HPDE6-E6E7 (cell line): Measurements from ENCODE around the gene TMEM125.
A peak's percentile ranks its signal among the peaks of the same experiment; 100 is the strongest.

Experiments
- DNase-seq: peaks from one replicate; pipeline ENCODE4 v3.0.0; 2011; ENCODE audit warnings: missing footprints; ENCODE audit errors: extremely low spot score

TMEM125 gene

GRCh38 chr1:43293896-43294760 is 24.3 kb downstream of the TMEM125 start:
- DNase-seq, result peak; percentile 54

GRCh38 chr1:43294761-43295160 is 25.0 kb downstream of the TMEM125 start:
- no peak for DNase-seq

GRCh38 chr1:43296207-43296606 is 26.4 kb downstream of the TMEM125 start:
- no peak for DNase-seq

- DNase-seq, result no peak
Observed at GRCh38 chr1:43298055-43298454, 28.3 kb downstream of the TMEM125 start.

GRCh38 chr1:43299101-43299500 is 29.3 kb downstream of the TMEM125 start:
- DNase-seq, result no peak

GRCh38 chr1:43300378-43301094 is 30.8 kb downstream of the TMEM125 start, which contains the start of gene TIE1:
TSS of gene TIE1 (plus strand) at chr1:43300982. CDS start at chr1:43301072, 90 bp downstream.
- no peak for DNase-seq

GRCh38 chr1:43302201-43302600 is 32.4 kb downstream of the TMEM125 start:
- no peak for DNase-seq

GRCh38 chr1:43302721-43303470 is 33.1 kb downstream of the TMEM125 start:
- DNase-seq, result no peak

- DNase-seq, result no peak
Observed at GRCh38 chr1:43303471-43304313, 33.9 kb downstream of the TMEM125 start.

- DNase-seq, result no peak
Observed at GRCh38 chr1:43304314-43304681, 34.5 kb downstream of the TMEM125 start.

GRCh38 chr1:43304771-43305300 is 35.1 kb downstream of the TMEM125 start:
- no peak for DNase-seq

- DNase-seq, result no peak
Observed at GRCh38 chr1:43305461-43305860, 35.7 kb downstream of the TMEM125 start.

GRCh38 chr1:43305926-43306687 is 36.3 kb downstream of the TMEM125 start:
- DNase-seq, result no peak

- DNase-seq, result no peak
Observed at GRCh38 chr1:43306688-43307457, 37.1 kb downstream of the TMEM125 start.

- DNase-seq, result no peak
Observed at GRCh38 chr1:43307458-43308158, 37.8 kb downstream of the TMEM125 start.

- no peak for DNase-seq
Observed at GRCh38 chr1:43308635-43309404, 39.0 kb downstream of the TMEM125 start.

GRCh38 chr1:43309405-43310025 is 39.7 kb downstream of the TMEM125 start:
- no peak for DNase-seq

- DNase-seq, result no peak
Observed at GRCh38 chr1:43311521-43311920, 41.7 kb downstream of the TMEM125 start.
